ENCODE data around the gene SH2D2A.

DNA sequence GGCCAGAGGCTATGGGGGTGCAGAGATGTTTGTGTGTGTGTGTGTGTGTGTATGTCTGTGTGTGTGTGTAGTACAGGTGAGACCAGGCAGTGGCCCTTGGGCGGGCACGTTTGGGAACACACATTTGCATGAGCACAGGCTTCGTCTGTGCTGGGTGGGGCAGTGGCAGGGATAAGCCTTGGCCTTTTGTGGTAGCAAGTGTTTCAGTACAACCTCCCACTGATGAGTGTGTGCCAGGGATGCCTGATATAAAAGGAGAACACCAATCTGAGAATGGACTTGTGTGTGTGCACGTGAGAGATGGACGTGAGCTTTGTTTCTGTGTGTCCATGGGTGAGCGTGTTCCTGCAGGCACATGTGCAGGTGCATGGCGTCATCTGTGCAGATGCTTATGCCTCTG lies 47.0 kb upstream of the SH2D2A start:
- TF ChIP-seq, protein P1, sequence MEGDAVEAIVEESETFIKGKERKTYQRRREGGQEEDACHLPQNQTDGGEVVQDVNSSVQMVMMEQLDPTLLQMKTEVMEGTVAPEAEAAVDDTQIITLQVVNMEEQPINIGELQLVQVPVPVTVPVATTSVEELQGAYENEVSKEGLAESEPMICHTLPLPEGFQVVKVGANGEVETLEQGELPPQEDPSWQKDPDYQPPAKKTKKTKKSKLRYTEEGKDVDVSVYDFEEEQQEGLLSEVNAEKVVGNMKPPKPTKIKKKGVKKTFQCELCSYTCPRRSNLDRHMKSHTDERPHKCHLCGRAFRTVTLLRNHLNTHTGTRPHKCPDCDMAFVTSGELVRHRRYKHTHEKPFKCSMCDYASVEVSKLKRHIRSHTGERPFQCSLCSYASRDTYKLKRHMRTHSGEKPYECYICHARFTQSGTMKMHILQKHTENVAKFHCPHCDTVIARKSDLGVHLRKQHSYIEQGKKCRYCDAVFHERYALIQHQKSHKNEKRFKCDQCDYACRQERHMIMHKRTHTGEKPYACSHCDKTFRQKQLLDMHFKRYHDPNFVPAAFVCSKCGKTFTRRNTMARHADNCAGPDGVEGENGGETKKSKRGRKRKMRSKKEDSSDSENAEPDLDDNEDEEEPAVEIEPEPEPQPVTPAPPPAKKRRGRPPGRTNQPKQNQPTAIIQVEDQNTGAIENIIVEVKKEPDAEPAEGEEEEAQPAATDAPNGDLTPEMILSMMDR (conservative IDR thresholded peaks at IDR 0.05; ENCODE audit: low read length), result no peak
- TF ChIP-seq EZH2phosphoT487 (IDR thresholded peaks at IDR 0.05; ENCODE audit: borderline replicate concordance, low read depth, low read length), result no peak
